Embryonic facial prominence (tissue), 1 donor: ENCODE results near the gene IQCN.

Source experiments
- DNase-seq: peaks from one replicate; pipeline ENCODE4 v3.0.0-alpha.2; 2016; ENCODE audit errors: extremely low spot score

The IQCN gene, protein sequence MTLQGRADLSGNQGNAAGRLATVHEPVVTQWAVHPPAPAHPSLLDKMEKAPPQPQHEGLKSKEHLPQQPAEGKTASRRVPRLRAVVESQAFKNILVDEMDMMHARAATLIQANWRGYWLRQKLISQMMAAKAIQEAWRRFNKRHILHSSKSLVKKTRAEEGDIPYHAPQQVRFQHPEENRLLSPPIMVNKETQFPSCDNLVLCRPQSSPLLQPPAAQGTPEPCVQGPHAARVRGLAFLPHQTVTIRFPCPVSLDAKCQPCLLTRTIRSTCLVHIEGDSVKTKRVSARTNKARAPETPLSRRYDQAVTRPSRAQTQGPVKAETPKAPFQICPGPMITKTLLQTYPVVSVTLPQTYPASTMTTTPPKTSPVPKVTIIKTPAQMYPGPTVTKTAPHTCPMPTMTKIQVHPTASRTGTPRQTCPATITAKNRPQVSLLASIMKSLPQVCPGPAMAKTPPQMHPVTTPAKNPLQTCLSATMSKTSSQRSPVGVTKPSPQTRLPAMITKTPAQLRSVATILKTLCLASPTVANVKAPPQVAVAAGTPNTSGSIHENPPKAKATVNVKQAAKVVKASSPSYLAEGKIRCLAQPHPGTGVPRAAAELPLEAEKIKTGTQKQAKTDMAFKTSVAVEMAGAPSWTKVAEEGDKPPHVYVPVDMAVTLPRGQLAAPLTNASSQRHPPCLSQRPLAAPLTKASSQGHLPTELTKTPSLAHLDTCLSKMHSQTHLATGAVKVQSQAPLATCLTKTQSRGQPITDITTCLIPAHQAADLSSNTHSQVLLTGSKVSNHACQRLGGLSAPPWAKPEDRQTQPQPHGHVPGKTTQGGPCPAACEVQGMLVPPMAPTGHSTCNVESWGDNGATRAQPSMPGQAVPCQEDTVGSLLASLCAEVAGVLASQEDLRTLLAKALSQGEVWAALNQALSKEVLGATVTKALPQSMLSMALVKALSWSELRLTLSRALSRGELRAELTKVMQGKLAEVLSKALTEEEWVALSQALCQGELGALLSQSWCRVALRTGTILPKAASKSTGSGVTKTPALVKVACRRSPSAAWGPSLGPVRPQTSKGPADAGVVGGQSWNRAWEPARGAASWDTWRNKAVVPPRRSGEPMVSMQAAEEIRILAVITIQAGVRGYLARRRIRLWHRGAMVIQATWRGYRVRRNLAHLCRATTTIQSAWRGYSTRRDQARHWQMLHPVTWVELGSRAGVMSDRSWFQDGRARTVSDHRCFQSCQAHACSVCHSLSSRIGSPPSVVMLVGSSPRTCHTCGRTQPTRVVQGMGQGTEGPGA (N-terminal part only)

GRCh38 chr19:18274219-18274780 is at the start of gene IQCN:
TSS of gene IQCN (minus strand) at chr19:18274452. CDS start at chr19:18269478, 4,974 bp downstream.
- DNase-seq = no peak

- peak; percentile 94 for DNase-seq
Observed at GRCh38 chr19:18322759-18323460, 48.7 kb upstream of the IQCN start, which contains the start of gene LSM4. TSS of gene LSM4 (minus strand) at chr19:18323076. CDS start at chr19:18323020, 56 bp downstream.

GRCh38 chr19:18322318-18322758 is 48.1 kb upstream of the IQCN start:
- no peak for DNase-seq

- no peak for DNase-seq
Observed at GRCh38 chr19:18321734-18322102, 47.5 kb upstream of the IQCN start.

GRCh38 chr19:18320865-18321733 is 46.8 kb upstream of the IQCN start:
- no peak for DNase-seq

DNA sequence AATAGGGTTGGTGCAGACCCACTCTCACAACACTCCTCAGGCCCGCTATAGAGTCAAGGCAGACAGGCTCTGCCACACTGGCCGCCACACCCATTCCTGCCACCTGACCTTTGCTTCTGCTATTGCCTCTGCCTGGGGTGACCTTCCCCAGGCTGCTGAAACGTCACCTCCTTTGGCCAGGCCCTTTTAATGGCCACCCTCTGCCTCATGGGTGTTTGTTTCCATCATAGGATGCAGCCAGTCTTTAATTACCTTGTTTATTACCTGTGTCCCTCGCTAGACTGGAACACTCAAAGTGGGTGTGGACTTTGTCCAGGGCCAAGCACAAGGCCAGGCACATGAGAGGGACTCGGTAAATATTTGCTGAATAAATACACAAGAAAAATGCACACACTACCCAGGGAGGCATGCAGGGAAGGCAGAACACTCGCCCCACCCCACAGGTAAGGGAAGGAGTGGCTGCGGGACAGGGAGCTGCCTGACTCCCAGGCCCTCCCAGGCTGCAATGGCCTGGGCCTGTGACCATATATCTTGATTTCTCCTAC is 45.4 kb upstream of the IQCN start:
- no peak for DNase-seq

GRCh38 chr19:18317961-18318800 is 43.9 kb upstream of the IQCN start:
- no peak for DNase-seq

DNA sequence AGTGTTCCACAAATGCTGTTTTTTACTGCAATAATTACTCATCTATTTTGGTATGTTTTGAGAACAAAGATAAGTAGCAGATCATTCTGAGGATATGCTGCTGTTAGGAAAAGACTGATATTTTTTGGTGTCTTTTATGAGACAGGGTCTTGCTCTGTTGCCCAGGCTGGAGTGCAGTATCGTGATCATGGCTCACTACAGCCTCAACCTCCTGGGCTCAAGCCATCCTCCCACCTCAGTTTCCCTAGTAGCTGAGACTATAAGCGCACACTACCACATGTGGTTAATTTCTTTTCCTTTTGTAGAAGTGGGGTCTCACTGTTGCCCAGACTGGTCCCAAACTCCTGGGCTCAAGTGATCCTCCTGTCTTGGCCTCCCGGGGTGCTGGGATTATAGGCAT is 39.1 kb upstream of the IQCN start:
- no peak for DNase-seq

DNA sequence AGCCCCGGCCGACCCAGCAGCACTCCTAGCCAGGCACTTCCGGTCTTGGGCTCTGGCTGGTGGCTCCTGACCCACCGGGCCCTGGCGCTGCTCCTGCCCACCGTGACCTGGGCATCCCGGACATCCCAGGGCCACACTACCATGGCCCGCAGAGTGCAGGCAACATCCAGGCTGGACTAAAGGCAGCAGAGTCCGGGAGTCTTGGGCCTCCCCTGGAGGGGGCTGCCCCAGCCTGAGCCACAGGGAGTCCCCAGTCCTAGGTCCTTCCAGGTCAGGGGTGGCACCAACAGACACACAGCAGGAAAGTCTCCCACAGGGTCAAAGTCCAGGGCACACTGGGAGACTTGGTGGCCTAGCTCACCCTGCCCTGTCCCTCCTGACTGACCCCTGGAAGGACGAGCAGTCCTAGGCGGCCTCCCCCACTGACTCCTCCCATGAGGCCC is 37.9 kb upstream of the IQCN start:
- no peak for DNase-seq

GRCh38 chr19:18311502-18312091 is 37.3 kb upstream of the IQCN start:
- DNase-seq = no peak

DNA sequence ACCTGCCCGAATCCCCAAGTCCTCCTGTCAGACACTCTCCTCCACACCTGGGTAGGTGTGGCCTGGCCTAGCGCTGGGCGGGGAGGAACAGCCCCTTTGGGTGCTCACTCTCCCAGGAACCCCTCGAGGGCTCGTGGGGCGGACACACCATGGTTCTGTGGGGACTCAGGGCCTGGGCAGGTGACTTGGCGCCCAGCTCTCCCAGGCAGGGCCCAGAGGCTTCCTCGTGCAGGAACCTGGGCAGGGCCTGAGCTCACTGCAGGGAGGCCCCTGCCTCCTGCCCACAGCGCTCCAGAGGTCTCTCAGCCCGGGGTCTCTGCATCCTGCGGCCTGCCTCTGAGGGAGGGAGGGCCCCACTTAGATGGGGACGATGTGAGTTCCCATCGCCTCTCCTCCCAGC is 36.7 kb upstream of the IQCN start:
- DNase-seq = no peak

GRCh38 chr19:18310118-18310909 is 36.1 kb upstream of the IQCN start:
- DNase-seq = no peak

DNA sequence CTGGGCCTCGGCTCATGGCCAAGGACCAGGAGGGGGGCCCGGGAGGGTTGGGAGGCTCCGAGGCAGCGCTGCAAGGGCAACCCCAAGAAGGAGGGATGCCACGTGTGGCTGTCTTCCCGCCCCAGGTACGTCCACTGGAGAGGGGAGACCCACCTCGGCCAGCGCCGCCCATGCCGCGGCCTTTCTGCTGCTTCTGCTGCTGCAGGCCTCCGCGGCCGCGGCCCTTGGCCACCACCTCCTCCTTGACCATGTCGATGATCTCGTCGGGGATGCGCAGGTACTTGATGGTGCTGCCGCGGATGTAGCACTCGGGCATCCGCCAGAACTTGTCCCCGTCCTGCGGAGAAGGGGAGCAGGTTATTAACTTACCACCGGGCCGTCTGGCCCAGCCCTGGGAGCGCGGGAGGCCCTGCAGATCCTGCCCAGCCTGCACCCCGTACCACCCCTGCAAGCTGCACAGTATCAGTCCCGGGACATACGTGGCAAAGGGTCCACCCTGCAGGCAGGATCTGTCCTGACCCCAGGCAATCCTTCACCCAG is 35.3 kb upstream of the IQCN start:
- DNase-seq = no peak

GRCh38 chr19:18308948-18309325 is 34.7 kb upstream of the IQCN start:
- DNase-seq = no peak

DNA sequence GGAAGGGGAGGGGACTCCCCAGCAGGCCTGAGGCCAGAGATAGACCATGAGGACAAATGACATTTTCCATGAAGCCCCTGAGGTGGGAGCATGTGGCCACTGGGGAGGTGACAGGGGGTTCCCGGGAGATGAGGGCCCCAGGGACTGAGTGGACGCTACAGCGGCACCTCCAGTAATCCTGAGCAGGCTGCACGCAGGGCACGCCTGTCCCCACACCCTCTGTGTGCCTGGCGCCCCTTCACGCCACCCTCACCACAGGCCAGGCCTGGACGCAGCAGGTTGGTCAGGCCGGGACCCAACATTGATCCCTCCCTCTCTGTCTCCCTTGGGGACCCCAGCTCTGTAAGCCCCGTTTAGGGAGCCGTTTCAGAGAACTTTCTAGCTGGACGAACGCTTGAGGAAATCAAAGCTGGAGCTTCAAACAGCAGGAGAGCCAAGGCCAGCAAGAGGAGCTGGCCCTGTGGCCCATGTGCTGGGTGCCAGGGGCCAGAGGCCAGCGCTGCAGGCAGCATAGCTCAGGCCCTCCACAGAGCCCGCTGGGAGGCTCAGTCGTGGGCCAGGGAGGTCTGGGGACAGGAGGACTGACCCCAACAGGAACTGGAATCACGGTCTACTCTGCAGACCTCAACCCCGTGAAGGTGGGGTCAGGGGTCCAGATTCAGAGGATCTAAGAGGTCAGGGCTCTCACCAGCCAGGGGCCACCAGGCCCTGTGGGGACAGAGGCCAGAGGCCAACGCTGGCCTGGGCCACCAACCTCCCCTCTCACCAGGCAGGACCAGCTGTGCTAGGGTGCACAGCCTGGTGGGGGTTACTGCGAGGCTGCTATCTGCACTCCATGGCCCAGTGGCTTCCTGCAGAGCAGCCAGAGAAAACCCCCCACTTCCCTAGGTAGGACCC is 34.0 kb upstream of the IQCN start:
- DNase-seq = no peak

- DNase-seq = no peak
Observed at GRCh38 chr19:18307271-18307681, 33.0 kb upstream of the IQCN start.
